ENCODE data around the gene WIPF2. TPM values are rescaled to one million over a fixed set of nuclear protein-coding genes. Genes with fewer than 3 reads are reported as not detected.

The WIPF2 gene
- total and polyA plus RNA-seq, 12 donors, result 5.2 to 30.2 (median 15.2) TPM

DNA sequence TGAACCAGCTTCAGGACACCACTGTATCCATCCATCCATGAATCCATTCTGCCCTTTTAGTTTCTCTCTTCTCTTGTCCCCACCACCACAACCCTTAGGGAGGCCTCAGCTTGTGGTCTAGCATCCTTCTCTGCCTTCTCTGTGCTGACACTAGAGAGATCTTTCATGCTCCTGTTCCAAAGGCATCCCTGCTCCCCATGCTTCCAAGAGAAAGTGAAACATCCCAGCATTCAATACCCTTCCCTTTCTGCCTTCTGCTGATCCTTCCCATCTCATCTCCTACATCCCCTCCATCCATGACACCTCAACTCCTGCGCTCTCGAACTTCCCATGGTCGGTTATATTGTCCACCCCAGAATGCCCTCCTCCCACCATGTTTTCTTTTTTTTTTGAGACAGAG lies 31.9 kb upstream of the WIPF2 start:
- DNase-seq, result no peak
- Histone ChIP-seq H3K27ac (no peak overlapping the region), H3K27me3 (no peaks in the 10 kb centered on the region), H3K36me3 (replicated peaks in 1 of 2) (no peaks in the 10 kb centered on the region), H3K9me3 (replicated peaks in 1 of 3) (no peaks in the 10 kb centered on the region), H3K4me3 (no peak overlapping the region), H3K4me1 (replicated peaks in 1 of 2) (peaks cover 4 to 13% of the 10 kb centered on the region in 2 donors)
- intact Hi-C loops (cut with DNase I), result no loop called here
- no peak for TF ChIP-seq POLR2A (IDR thresholded peaks at IDR 0.05)
- TF ChIP-seq CTCF (IDR thresholded peaks at IDR 0.05), result no peak
- 89 to 91% (median 90%) methylated on average over 3 of the region's 3 CpGs for WGBS, 4 donors

GRCh38 chr17:40188694-40189093 lies 30.4 kb upstream of the WIPF2 start:
- peaks cover 4 to 13% of the 10 kb centered on the region in 2 donors for H3K4me1 ChIP-seq (replicated peaks in 1 of 2)
- WGBS, 4 donors, result 92 to 97% (median 94%) methylated on average over 5 to 6 of the region's 6 CpGs

GRCh38 chr17:40190197-40191021 lies 28.7 kb upstream of the WIPF2 start:
- Histone ChIP-seq H3K27me3 (no peaks in the 10 kb centered on the region), H3K4me1 (replicated peaks in 1 of 2) (peaks cover 4 to 13% of the 10 kb centered on the region in 2 donors), H3K4me3 (peak overlapping the region in 1 of 4 donors; percentile 60), H3K27ac (peak overlapping the region in 2 of 5 donors; percentile 82 to 90), H3K36me3 (replicated peaks in 1 of 2) (no peaks in the 10 kb centered on the region), H3K9me3 (replicated peaks in 1 of 3) (no peaks in the 10 kb centered on the region)
- 71 to 82% (median 75%) methylated on average over 11 to 15 of the region's 15 CpGs for WGBS, 4 donors
- no peak for TF ChIP-seq POLR2A (IDR thresholded peaks at IDR 0.05)
- peak in 3 of 6 experiments; percentile 22 to 42 (median 31) for TF ChIP-seq CTCF (IDR thresholded peaks at IDR 0.05)
- DNase-seq, result no peak
- intact Hi-C loops (cut with DNase I), result loop anchor here in 1 of 2 donors (10.0 kb wide), 2 partner anchors 164 to 224 kb away; partner anchors contain the start of gene TOP2A

More at GRCh38 chr17:40188694-40189093, 30.4 kb upstream of the WIPF2 start:
- no peaks in the 10 kb centered on the region for H3K9me3 ChIP-seq (replicated peaks in 1 of 3)
- no peaks in the 10 kb centered on the region for H3K27me3 ChIP-seq
- H3K4me3 ChIP-seq, result no peak overlapping the region
- no peak for DNase-seq
- H3K27ac ChIP-seq, result no peak overlapping the region
- intact Hi-C loops (cut with DNase I), result no loop called here
- TF ChIP-seq POLR2A (IDR thresholded peaks at IDR 0.05), result no peak
- no peak for TF ChIP-seq CTCF (IDR thresholded peaks at IDR 0.05)
- no peaks in the 10 kb centered on the region for H3K36me3 ChIP-seq (replicated peaks in 1 of 2)

Measured in adrenal gland (tissue), 12 donors.